OCI-LY7 (cell line): Measurements from ENCODE around the gene RAB29. TPM values are rescaled to one million over a fixed set of nuclear protein-coding genes. Genes with fewer than 3 reads are reported as not detected.

Source experiments
- BruUV-seq: library from RNA; stranded (reverse); fragments of 400-500 nt; replicated peaks from 2 replicates; lab custom pipeline; 2021; lab: Mats Ljungman, UMichigan
- CTCF ChIA-PET: fragments of 300-600 bp; sonication (Branson Sonifier 250); formaldehyde crosslinking; loops from one replicate; lab custom pipeline; 2022; ENCODE audit warnings: antibody characterized with exemption; ENCODE audit not compliant: unreplicated experiment; lab: Charles Lee
- POLR2A ChIA-PET: fragments of 300-600 bp; sonication (Branson Sonifier 250); formaldehyde crosslinking; loops from one replicate; lab custom pipeline; 2022; ENCODE audit warnings: antibody characterized with exemption; lab: Charles Lee
- DNase-seq: peaks from one replicate; pipeline ENCODE4 v3.0.0-alpha.2; 2015; ENCODE audit warnings: low spot score
- H2AFZ ChIP-seq: fragments of 200-600 bp; sonication (generic), shearing (Covaris generic); 2 replicates; pipeline ENCODE4 v1.6.1; 2014; ENCODE audit warnings: mild to moderate bottlenecking, antibody characterized with exemption, low read length, moderate library complexity
- H3K27ac ChIP-seq: fragments of 200-600 bp; sonication (generic); 2 replicates; pipeline ENCODE4 v1.5.1; 2014; ENCODE audit warnings: mixed run types, low read depth, mild to moderate bottlenecking, moderate library complexity, low read length, inconsistent platforms; ENCODE audit not compliant: poor library complexity, severe bottlenecking
- H3K36me3 ChIP-seq: fragments of 200-600 bp; sonication (generic); 2 replicates; pipeline ENCODE4 v1.6.1; 2014; ENCODE audit warnings: mild to moderate bottlenecking, antibody characterized with exemption, low read length, moderate library complexity, mixed read lengths; ENCODE audit not compliant: insufficient read depth
- H3K4me1 ChIP-seq: fragments of 200-600 bp; sonication (generic); 2 replicates; pipeline ENCODE4 v1.5.1; 2014; ENCODE audit warnings: mild to moderate bottlenecking, low read length; ENCODE audit not compliant: insufficient read depth, poor library complexity, severe bottlenecking
- H3K4me2 ChIP-seq: fragments of 200-600 bp; sonication (generic); 2 replicates; pipeline ENCODE4 v1.6.1; 2014; ENCODE audit warnings: mild to moderate bottlenecking, low read length
- H3K4me3 ChIP-seq: fragments of 200-600 bp; sonication (generic); 2 replicates; pipeline ENCODE4 v1.5.1; 2014; ENCODE audit warnings: mild to moderate bottlenecking, low read depth, low read length; ENCODE audit not compliant: poor library complexity, severe bottlenecking
- H3K79me2 ChIP-seq: fragments of 200-600 bp; sonication (generic); 2 replicates; pipeline ENCODE4 v1.6.1; 2016; ENCODE audit warnings: low read depth, mild to moderate bottlenecking, low read length, moderate library complexity, mixed read lengths; ENCODE audit not compliant: insufficient read depth
- H3K9me2 ChIP-seq: fragments of 200-600 bp; sonication (generic); 2 replicates; pipeline ENCODE4 v1.6.1; 2016; ENCODE audit warnings: mild to moderate bottlenecking, low read length, mixed read lengths; ENCODE audit not compliant: insufficient read depth
- H3K9me3 ChIP-seq: fragments of 200-600 bp; sonication (generic); 2 replicates; pipeline ENCODE4 v1.6.1; 2014; ENCODE audit warnings: mild to moderate bottlenecking, mixed run types, low read length, mixed read lengths
- H4K20me1 ChIP-seq: fragments of 200-600 bp; sonication (generic); 2 replicates; pipeline ENCODE4 v1.6.1; 2014; ENCODE audit warnings: mild to moderate bottlenecking, antibody characterized with exemption, low read length, moderate library complexity, mixed read lengths; ENCODE audit not compliant: insufficient read depth
- CTCF ChIP-seq: fragments of 200-600 bp; sonication (generic); conservative IDR thresholded peaks from 2 replicates; pipeline ENCODE4 v1.5.1; 2014; ENCODE audit warnings: mild to moderate bottlenecking, antibody characterized with exemption, low read length, moderate library complexity, mixed read lengths
- EZH2phosphoT487 ChIP-seq: fragments of 200-600 bp; sonication (generic); IDR thresholded peaks from 2 replicates; pipeline ENCODE4 v1.6.1; 2018; ENCODE audit warnings: low read depth, borderline replicate concordance, mild to moderate bottlenecking, mixed run types, antibody characterized with exemption, low read length, moderate library complexity, mixed read lengths
- intact Hi-C: fragments of 100-400 bp; cut with micrococcal nuclease; formaldehyde crosslinking; loops from one replicate; pipeline ENCODE4 v1.10.0; 2022; ENCODE audit not compliant: unreplicated experiment
- total RNA-seq, 2 experiments: library from RNA; depleted of rRNA in 1 of 2; stranded (reverse); fragments of >200 nt in 1 of 2; shearing (Covaris generic) in 1 of 2; gene quantifications; 2 replicates each; pipeline ENCODE4 v1.2.3, GENCODE V29; 2014 to 2022

The RAB29 gene
- total RNA-seq, 2 experiments from 2014 or later = 5.9 to 7.8 TPM

DNA sequence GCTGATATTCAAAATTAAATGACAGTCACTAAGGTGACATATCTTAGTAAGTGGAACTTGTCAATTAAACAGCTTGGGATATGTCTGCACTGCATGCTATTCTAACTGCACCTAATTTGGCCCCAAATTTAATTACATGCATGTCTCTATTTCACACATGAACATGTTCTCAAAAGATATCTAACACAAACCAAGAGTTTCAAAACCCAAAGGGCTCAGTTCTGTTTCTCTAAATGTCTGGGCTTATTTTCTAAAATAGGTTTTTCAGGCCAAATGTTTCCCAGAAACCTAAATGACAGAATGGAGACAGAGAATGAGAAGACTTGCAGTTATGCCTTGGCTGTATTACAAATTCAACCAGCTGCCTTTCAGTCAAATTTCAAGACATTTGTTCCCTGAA is 11.3 kb downstream of the RAB29 start:
- Histone ChIP-seq H3K4me1 (no peaks in the 10 kb centered on the region), H3K4me2 (no peak overlapping the region), H3K27ac (no peak overlapping the region), H3K4me3 (no peak overlapping the region), H3K36me3 (no peaks in the 10 kb centered on the region), H3K9me3 (no peaks in the 10 kb centered on the region), H3K9me2 (no peaks in the 10 kb centered on the region), H4K20me1 (no peaks in the 10 kb centered on the region), H3K79me2 (no peaks in the 10 kb centered on the region), H2AFZ (no peak overlapping the region)
- intact Hi-C loops = no loop called here
- ChIA-PET POLR2A (interaction anchor here (0.7 to 0.9 kb wide), 3 partner anchors 17 to 678 kb away, joined by 3 to 8 read pairs (median 5); no protein-coding TSS in a partner anchor), CTCF (no interaction called here)
- no TSS peak for BruUV-seq
- TF ChIP-seq EZH2phosphoT487 = no peak
- TF ChIP-seq CTCF = no peak
- no peak for DNase-seq

DNA sequence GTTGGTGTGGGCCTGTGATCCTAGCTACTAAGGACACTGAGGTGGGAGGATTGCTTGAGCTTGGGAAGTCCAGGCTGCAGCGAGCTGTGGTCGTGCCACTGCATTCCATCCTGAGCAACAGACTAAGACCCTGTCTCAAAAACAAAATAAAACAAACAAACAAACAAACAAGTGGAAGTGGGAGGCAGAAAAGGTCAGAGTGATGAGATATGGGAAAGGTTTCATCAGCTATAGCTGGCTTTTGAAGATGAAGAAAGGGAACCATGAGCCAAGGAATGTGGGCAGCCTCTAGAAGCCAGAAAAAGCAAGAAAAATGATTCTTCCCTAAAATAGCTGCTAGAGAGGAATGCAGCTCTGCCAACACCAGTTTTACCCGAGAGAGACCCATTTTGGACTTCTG is 14.7 kb downstream of the RAB29 start:
- Histone ChIP-seq H4K20me1 (no peaks in the 10 kb centered on the region), H2AFZ (no peak overlapping the region), H3K27ac (no peak overlapping the region), H3K79me2 (no peaks in the 10 kb centered on the region), H3K4me2 (no peak overlapping the region), H3K4me3 (no peak overlapping the region), H3K4me1 (no peaks in the 10 kb centered on the region), H3K9me3 (no peaks in the 10 kb centered on the region), H3K9me2 (no peaks in the 10 kb centered on the region), H3K36me3 (no peaks in the 10 kb centered on the region)
- TF ChIP-seq EZH2phosphoT487 (no peak), CTCF (no peak)
- intact Hi-C loops = no loop called here
- POLR2A ChIA-PET = no interaction called here
- CTCF ChIA-PET = no interaction called here
- BruUV-seq = no TSS peak
- DNase-seq = no peak

DNA sequence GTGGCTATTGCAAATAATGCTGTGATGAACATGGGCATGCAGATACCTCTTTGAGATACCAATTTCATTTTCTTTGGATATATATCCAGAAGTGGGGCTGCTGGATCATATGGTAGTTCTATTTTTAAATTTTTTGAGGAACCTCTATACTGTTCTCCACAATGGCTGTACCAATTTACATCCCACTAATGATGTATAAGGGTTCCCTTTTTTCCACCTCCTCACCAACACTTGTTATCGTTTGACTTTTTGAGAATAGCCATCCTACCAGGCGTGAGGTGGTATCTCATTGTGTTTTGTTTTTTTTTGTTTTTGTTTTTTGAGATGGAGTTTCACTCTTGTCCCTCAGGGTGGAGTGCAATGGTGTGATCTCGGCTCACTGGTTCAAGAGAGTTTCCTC is 18.7 kb downstream of the RAB29 start:
- no peak overlapping the region for H2AFZ ChIP-seq
- no peak for DNase-seq
- BruUV-seq = no TSS peak
- ChIA-PET POLR2A (interaction anchor here (0.6 kb wide), 1 partner anchor 296 kb away, joined by 3 read pairs; no protein-coding TSS in a partner anchor), CTCF (no interaction called here)
- no peak overlapping the region for H3K4me2 ChIP-seq
- intact Hi-C loops = no loop called here
- no peak overlapping the region for H3K4me3 ChIP-seq
- H3K9me3 ChIP-seq = no peaks in the 10 kb centered on the region
- H3K9me2 ChIP-seq = no peaks in the 10 kb centered on the region
- no peaks in the 10 kb centered on the region for H4K20me1 ChIP-seq
- H3K36me3 ChIP-seq = no peaks in the 10 kb centered on the region
- H3K27ac ChIP-seq = no peak overlapping the region
- no peaks in the 10 kb centered on the region for H3K4me1 ChIP-seq
- H3K79me2 ChIP-seq = no peaks in the 10 kb centered on the region
- TF ChIP-seq EZH2phosphoT487 (no peak), CTCF (no peak)
